IMR-90 (cell line): ENCODE data around the gene SOWAHD. TPM values are rescaled to one million over a fixed set of nuclear protein-coding genes. Genes with fewer than 3 reads are reported as not detected.

Experiments
- ATAC-seq: fragments of 200-7000 bp; cut with Tn5 transposase; 2 replicates; pipeline ENCODE4 v1.9.1; 2020; ENCODE audit warnings: low read depth, mild to moderate bottlenecking, moderate library complexity
- BruUV-seq: library from RNA; stranded (reverse); fragments of 400-500 nt; replicated peaks from 2 replicates; lab custom pipeline; 2021; lab: Mats Ljungman, UMichigan
- CTCF ChIA-PET: fragments of 300-600 bp; formaldehyde crosslinking; extraction: SDS; loops from one replicate; lab custom pipeline; 2021; ENCODE audit warnings: antibody characterized with exemption; lab: Yijun Ruan, JAX
- POLR2A ChIA-PET: fragments of 300-600 bp; sonication (Branson Sonifier 250); formaldehyde crosslinking; loops from one replicate; lab custom pipeline; 2022; ENCODE audit warnings: antibody characterized with exemption; ENCODE audit not compliant: unreplicated experiment; lab: Charles Lee
- DNase-seq: peaks from one replicate; pipeline ENCODE4 v3.0.0; 2013
- H2AFZ ChIP-seq: replicated peaks from 2 replicates; pipeline ENCODE3; 2013; ENCODE audit warnings: low read length, mild to moderate bottlenecking; ENCODE audit not compliant: poor library complexity
- H2AK5ac ChIP-seq: 2 replicates; pipeline ENCODE4 v1.6.1; 2013; ENCODE audit warnings: low read depth, low read length, inconsistent platforms
- H2AK9ac ChIP-seq: replicated peaks from 2 replicates; pipeline ENCODE3; 2013; ENCODE audit warnings: mild to moderate bottlenecking, low read depth, low read length, moderate library complexity; ENCODE audit not compliant: poor library complexity
- H2BK120ac ChIP-seq: 2 replicates; pipeline ENCODE4 v1.6.1; 2013; ENCODE audit warnings: low read depth, low read length, inconsistent platforms
- H2BK15ac ChIP-seq: 3 replicates; pipeline ENCODE4 v1.6.1; 2013; ENCODE audit warnings: low read depth, low read length, inconsistent platforms
- H2BK20ac ChIP-seq: 2 replicates; pipeline ENCODE4 v1.6.1; 2013; ENCODE audit warnings: low read depth, mild to moderate bottlenecking, inconsistent platforms, low read length, moderate library complexity
- H2BK5ac ChIP-seq: 2 replicates; pipeline ENCODE4 v1.6.1; 2013; ENCODE audit warnings: mild to moderate bottlenecking, low read depth, low read length, inconsistent platforms; ENCODE audit not compliant: poor library complexity, severe bottlenecking
- H3K14ac ChIP-seq: replicated peaks from 2 replicates; pipeline ENCODE4 v1.6.1; 2013; ENCODE audit warnings: low read depth, low read length, inconsistent platforms
- H3K18ac ChIP-seq: 2 replicates; pipeline ENCODE4 v1.6.1; 2013; ENCODE audit warnings: low read depth, low read length, control low read depth
- H3K23ac ChIP-seq: 2 replicates; pipeline ENCODE4 v1.6.1; 2013; ENCODE audit warnings: low read depth, low read length, inconsistent platforms
- H3K27ac ChIP-seq: 2 replicates; pipeline ENCODE4 v1.5.1; 2013; ENCODE audit warnings: mild to moderate bottlenecking, control low read depth, low read length; ENCODE audit not compliant: insufficient read depth
- H3K27me3 ChIP-seq: 2 replicates; pipeline ENCODE4 v1.6.1; 2013; ENCODE audit warnings: low read length; ENCODE audit not compliant: control insufficient read depth, insufficient read depth
- H3K36me3 ChIP-seq: 2 replicates; pipeline ENCODE4 v1.6.1; 2013; ENCODE audit warnings: low read length, mixed read lengths; ENCODE audit not compliant: control insufficient read depth, insufficient read depth
- H3K4ac ChIP-seq: 2 replicates; pipeline ENCODE4 v1.6.1; 2013; ENCODE audit warnings: low read depth, low read length, inconsistent platforms
- H3K4me1 ChIP-seq: 2 replicates; pipeline ENCODE4 v1.6.1; 2013; ENCODE audit warnings: low read length, mixed read lengths; ENCODE audit not compliant: control insufficient read depth, insufficient read depth
- H3K4me2 ChIP-seq: 2 replicates; pipeline ENCODE4 v1.6.1; 2013; ENCODE audit warnings: low read depth, mild to moderate bottlenecking, control low read depth, low read length, moderate library complexity
- H3K4me3 ChIP-seq: 2 replicates; pipeline ENCODE4 v1.5.1; 2013; ENCODE audit warnings: low read depth, mild to moderate bottlenecking, control low read depth, low read length, moderate library complexity; ENCODE audit not compliant: insufficient read depth
- H3K56ac ChIP-seq: 2 replicates; pipeline ENCODE4 v1.6.1; 2013; ENCODE audit warnings: low read length, inconsistent platforms; ENCODE audit not compliant: insufficient read depth; ENCODE audit errors: extremely low read depth
- H3K79me1 ChIP-seq, 2 experiments: 2 replicates each; pipeline ENCODE4 v1.6.1; 2013; ENCODE audit warnings: low read length in 2 of 2, inconsistent platforms in 1 of 2, low read depth in 1 of 2
- H3K9ac ChIP-seq: 2 replicates; pipeline ENCODE4 v1.6.1; 2013; ENCODE audit warnings: low read depth, low read length, control low read depth
- H3K9me1 ChIP-seq: 2 replicates; pipeline ENCODE4 v1.6.1; 2013; ENCODE audit warnings: low read length, inconsistent platforms; ENCODE audit not compliant: insufficient read depth
- H3K9me3 ChIP-seq: 2 replicates; pipeline ENCODE4 v1.6.1; 2013; ENCODE audit warnings: low read length; ENCODE audit not compliant: control insufficient read depth, insufficient read depth
- H4K20me1 ChIP-seq: 2 replicates; pipeline ENCODE4 v1.6.1; 2013; ENCODE audit warnings: low read length, inconsistent platforms; ENCODE audit not compliant: insufficient read depth
- H4K5ac ChIP-seq: 2 replicates; pipeline ENCODE4 v1.6.1; 2013; ENCODE audit warnings: mild to moderate bottlenecking, low read depth, low read length, control low read depth
- H4K8ac ChIP-seq, 2 experiments: 2 replicates each; pipeline ENCODE4 v1.6.1; 2013; ENCODE audit warnings: low read depth in 2 of 2, low read length in 2 of 2, control low read depth in 1 of 2, inconsistent platforms in 1 of 2
- H4K91ac ChIP-seq: 2 replicates; pipeline ENCODE4 v1.6.1; 2013; ENCODE audit warnings: low read depth, low read length, inconsistent platforms; ENCODE audit not compliant: insufficient read depth
- MXI1 ChIP-seq: IDR thresholded peaks from 2 replicates; pipeline ENCODE4 v1.6.1; 2012; ENCODE audit warnings: low read depth, mild to moderate bottlenecking, low read length, moderate library complexity, borderline replicate concordance
- POLR2A ChIP-seq: IDR thresholded peaks from 2 replicates; pipeline ENCODE4 v1.6.1; 2012; ENCODE audit warnings: mild to moderate bottlenecking, low read depth, low read length
- WGBS, 2 experiments: methylation state at CpG; one replicate each; pipeline versions ENCODE4 v1.1.5 to v1.1.7; 2013; ENCODE audit warnings: missing lambda C conversion rate in 2 of 2; ENCODE audit not compliant: insufficient read length in 1 of 2; ENCODE audit errors: extremely low coverage in 2 of 2; 5-methylcytosine and 5-hydroxymethylcytosine counted together
- dilution Hi-C: fragments of 300-500 bp; cut with HindIII; formaldehyde crosslinking; loops from one replicate; pipeline ENCODE4 v1.14.3; 2018; ENCODE audit warnings: low sequenced_read_pairs; ENCODE audit not compliant: unreplicated experiment
- in situ Hi-C: fragments of 300-500 bp; cut with MboI; formaldehyde crosslinking; loops from 3 replicates; pipeline ENCODE4 v1.14.3; 2019; ENCODE audit warnings: low sequenced_read_pairs, inconsistent platforms, mixed read lengths
- intact Hi-C: fragments of 100-400 bp; cut with micrococcal nuclease; formaldehyde crosslinking; loops from 2 replicates; pipeline ENCODE4 v1.10.0; 2022
- polyA plus RNA-seq, 3 experiments: library from polyadenylated mRNA; depleted of rRNA; stranded (reverse); fragments of >200 nt; gene quantifications; 2 replicates each; pipeline ENCODE4 v1.2.3, GENCODE V29; 2012; ENCODE audit warnings: low replicate concordance in 1 of 3
- total RNA-seq: library from RNA; depleted of rRNA; stranded (reverse); fragments of >200 nt; gene quantifications from 2 replicates; pipeline ENCODE4 v1.2.3, GENCODE V29; 2012

The SOWAHD gene
- total and polyA plus RNA-seq, 2 of the 4 experiments (the other 2 are of a cell fraction) = 0.17 to 0.18 TPM

GRCh38 chrX:119762718-119763117, 4.3 kb downstream of the SOWAHD start:
- no peak overlapping the region for H3K23ac ChIP-seq
- ChIA-PET POLR2A (interaction anchor here (0.7 kb wide), 1 partner anchor 209 kb away, joined by 4 read pairs; no protein-coding TSS in a partner anchor), CTCF (interaction anchor here (0.6 kb wide), 1 partner anchor 21 kb away, joined by 7 read pairs; no protein-coding TSS in a partner anchor)
- peaks cover 6% of the 10 kb centered on the region; the same call in 1 of the 2 replicates for H3K4me1 ChIP-seq
- peak overlapping the region; percentile 48 for H2BK20ac ChIP-seq
- H2BK15ac ChIP-seq = no peak overlapping the region
- H3K14ac ChIP-seq = 0 out of 2 replicates have a peak overlapping the region, but pooled peaks have one; percentile 45
- H3K4me3 ChIP-seq = no peak overlapping the region
- in situ Hi-C loops = no loop called here
- intact Hi-C loops = no loop called here
- H3K56ac ChIP-seq = no peak overlapping the region; the same call in 1 of the 2 replicates
- H3K18ac ChIP-seq = peak overlapping the region; percentile 60
- ATAC-seq (peak; percentile 16), DNase-seq (no peak)
- no peaks in the 10 kb centered on the region for H3K36me3 ChIP-seq
- TF ChIP-seq MXI1 = no peak
- no peak for TF ChIP-seq POLR2A
- H3K9me3 ChIP-seq = no peaks in the 10 kb centered on the region
- no peaks in the 10 kb centered on the region for H3K9me1 ChIP-seq
- no peaks in the 10 kb centered on the region for H3K79me1 ChIP-seq
- H4K5ac ChIP-seq = peak overlapping the region; percentile 46
- H3K4me2 ChIP-seq = no peak overlapping the region
- H3K4ac ChIP-seq = peak overlapping the region; percentile 50
- no CpG with 5 or more reads among the region's 3 CpGs for WGBS, 2 experiments
- no peaks in the 10 kb centered on the region for H3K27me3 ChIP-seq
- no peak overlapping the region for H2AK9ac ChIP-seq
- peak overlapping the region in 1 of 2 experiments; percentile 73; a peak in 2 of 4 replicates for H4K8ac ChIP-seq
- peak overlapping the region; percentile 78 for H2AFZ ChIP-seq
- dilution Hi-C loops = no loop called here
- BruUV-seq = no TSS peak
- no peaks in the 10 kb centered on the region for H4K20me1 ChIP-seq
- peak overlapping the region; percentile 70 for H2BK5ac ChIP-seq
- H2AK5ac ChIP-seq = peak overlapping the region; percentile 2; the same call in 1 of the 2 replicates
- peak overlapping the region; percentile 74 for H2BK120ac ChIP-seq
- H3K9ac ChIP-seq = no peak overlapping the region
- peak overlapping the region; percentile 39; the same call in 1 of the 2 replicates for H4K91ac ChIP-seq
- peak overlapping the region; percentile 59; the same call in 1 of the 2 replicates for H3K27ac ChIP-seq
